RWPE1 (cell line): ENCODE measurements around the gene COPB1.
A peak's percentile ranks its signal among the peaks of the same experiment; 100 is the strongest.

Experiments
- CTCF ChIA-PET: fragments of 350-600 bp; sonication (Branson Sonifier 250); formaldehyde crosslinking; extraction: SDS; loops from one replicate; lab custom pipeline; 2021; lab: Yijun Ruan, JAX
- POLR2A ChIA-PET: fragments of 400-600 bp; formaldehyde crosslinking; extraction: SDS; loops from one replicate; lab custom pipeline; 2020; ENCODE audit warnings: antibody characterized with exemption; ENCODE audit not compliant: low non-redundant PET; lab: Yijun Ruan, JAX
- DNase-seq: peaks from one replicate; pipeline ENCODE4 v3.0.0; 2012; ENCODE audit warnings: low spot score
- H3K27ac ChIP-seq: fragments of 450-650 bp; 2 replicates; pipeline ENCODE4 v1.5.1; 2017
- TF ChIP-seq, protein P1 (sequence below): fragments of 450-650 bp; conservative IDR thresholded peaks from 2 replicates; pipeline ENCODE4 v1.5.1; 2017; ENCODE audit warnings: low read depth, mild to moderate bottlenecking

Gene COPB1

DNA sequence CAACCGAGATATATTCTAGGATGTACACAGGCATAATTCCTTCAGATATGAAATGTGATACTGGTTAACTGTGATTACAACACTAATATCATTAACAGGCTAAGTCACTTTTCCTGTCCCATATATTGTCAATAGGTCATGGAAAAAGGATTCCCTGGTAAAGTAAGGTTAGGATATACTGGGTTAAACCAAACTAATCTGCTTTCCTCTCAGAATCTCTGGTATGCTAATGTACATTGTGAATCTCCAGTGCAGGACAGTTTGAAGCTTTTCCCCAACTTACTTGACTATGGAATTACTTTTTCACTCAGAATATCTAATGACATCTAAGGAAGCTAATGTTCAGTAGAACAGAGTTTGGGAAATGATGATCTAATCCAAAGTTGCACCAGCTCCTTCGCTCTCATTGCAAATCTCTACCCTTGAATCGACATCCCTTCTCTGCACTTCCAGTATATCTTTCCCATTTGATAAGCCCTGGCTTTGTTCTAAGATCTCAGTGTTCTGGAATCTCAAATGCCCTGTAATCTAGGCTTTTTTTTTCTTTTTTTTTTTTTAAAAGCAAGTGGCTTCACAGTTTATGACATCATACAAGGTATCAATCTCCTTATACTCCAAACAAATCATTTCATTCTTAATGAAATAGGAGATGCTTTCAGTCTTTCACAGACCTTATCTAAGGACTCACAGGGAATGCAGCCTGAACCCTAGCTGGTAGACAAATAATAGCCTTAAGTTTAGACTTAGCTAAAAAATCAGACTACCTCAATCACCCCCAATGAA, 43.8 kb downstream of the COPB1 start:
- DNase-seq = no peak
- TF ChIP-seq, protein P1, sequence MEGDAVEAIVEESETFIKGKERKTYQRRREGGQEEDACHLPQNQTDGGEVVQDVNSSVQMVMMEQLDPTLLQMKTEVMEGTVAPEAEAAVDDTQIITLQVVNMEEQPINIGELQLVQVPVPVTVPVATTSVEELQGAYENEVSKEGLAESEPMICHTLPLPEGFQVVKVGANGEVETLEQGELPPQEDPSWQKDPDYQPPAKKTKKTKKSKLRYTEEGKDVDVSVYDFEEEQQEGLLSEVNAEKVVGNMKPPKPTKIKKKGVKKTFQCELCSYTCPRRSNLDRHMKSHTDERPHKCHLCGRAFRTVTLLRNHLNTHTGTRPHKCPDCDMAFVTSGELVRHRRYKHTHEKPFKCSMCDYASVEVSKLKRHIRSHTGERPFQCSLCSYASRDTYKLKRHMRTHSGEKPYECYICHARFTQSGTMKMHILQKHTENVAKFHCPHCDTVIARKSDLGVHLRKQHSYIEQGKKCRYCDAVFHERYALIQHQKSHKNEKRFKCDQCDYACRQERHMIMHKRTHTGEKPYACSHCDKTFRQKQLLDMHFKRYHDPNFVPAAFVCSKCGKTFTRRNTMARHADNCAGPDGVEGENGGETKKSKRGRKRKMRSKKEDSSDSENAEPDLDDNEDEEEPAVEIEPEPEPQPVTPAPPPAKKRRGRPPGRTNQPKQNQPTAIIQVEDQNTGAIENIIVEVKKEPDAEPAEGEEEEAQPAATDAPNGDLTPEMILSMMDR = no peak

DNA sequence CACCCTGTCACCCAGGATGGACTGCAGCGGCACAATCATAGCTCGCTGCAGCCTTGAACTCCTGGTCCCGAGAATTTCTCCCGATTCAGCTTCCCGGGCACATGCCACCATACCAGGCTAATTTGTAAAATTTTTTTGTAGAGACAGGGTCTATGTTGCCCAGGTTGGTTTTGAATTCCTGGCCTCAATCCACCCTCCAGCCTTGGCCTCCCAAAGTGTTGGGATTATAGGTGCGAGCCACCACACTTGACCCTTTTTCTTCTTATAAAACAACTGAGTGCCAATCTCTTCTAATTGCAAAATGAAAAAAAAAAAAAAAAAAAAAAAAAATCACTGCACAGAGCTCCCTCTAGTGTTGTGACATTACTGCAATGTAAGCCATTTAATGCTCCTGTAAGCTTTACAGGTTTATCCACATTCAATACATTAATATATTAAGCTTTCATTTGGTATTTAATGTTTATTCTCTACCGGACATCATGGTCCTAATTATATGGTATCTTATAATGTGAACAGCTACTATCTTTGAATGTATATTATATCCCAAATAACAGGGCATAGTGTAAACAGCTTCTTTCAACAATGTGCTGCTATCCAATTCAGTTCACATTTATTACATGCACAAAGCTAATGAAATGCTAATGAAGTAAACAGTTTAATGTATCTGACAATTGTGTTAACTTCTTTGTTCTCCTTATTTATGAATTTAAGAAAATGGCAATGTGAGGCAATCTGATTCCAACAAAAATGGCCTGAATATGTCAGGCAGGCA, 44.6 kb downstream of the COPB1 start:
- ChIA-PET POLR2A (interaction anchor here (0.9 kb wide), 1 partner anchor 154 kb away, joined by 4 read pairs; no protein-coding TSS in a partner anchor), CTCF (interaction anchor here (0.5 to 3.4 kb wide), 26 partner anchors 9 to 1296 kb away, joined by 3 to 26 read pairs (median 4); no protein-coding TSS in a partner anchor)
- TF ChIP-seq, protein P1 = peak; percentile 77
- H3K27ac ChIP-seq = no peak overlapping the region
- peak; percentile 37 for DNase-seq

More for the DNA sequence above, 43.8 kb downstream of the COPB1 start:
- no peak overlapping the region for H3K27ac ChIP-seq
- ChIA-PET CTCF (interaction anchor here (0.6 to 3.4 kb wide), 23 partner anchors 10 to 1180 kb away, joined by 3 to 26 read pairs (median 4); no protein-coding TSS in a partner anchor), POLR2A (interaction anchor here (0.9 kb wide), 1 partner anchor 155 kb away, joined by 4 read pairs; no protein-coding TSS in a partner anchor)

DNA sequence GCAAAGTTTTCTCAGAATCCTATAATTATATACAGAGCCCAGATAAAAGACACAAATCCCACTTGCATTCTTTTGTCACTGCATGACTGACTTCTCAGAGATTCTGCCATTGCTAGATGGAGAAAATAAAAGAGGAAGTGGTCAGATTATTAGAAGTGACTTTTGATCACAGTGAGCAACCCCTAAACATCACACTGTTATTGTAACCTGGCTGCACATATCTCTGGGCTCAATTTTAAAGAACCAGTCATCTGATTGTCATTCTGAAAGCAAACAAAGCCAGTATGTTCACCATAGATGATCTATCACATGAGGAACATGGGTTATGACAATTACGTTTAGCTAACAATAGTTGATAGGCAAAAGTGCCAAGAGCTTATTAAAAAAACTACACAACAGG, 47.8 kb downstream of the COPB1 start:
- POLR2A ChIA-PET = no interaction called here

GRCh38 chr11:14449302-14449714, 50.3 kb downstream of the COPB1 start:
- no peak for DNase-seq
- ChIA-PET POLR2A (no interaction called here), CTCF (no interaction called here)
- TF ChIP-seq, protein P1 = no peak
- H3K27ac ChIP-seq = no peak overlapping the region

More for the DNA sequence above, 47.8 kb downstream of the COPB1 start:
- no peak for DNase-seq
- CTCF ChIA-PET = interaction anchor here (0.6 kb wide), 1 partner anchor 25 kb away, joined by 6 read pairs; no protein-coding TSS in a partner anchor
- TF ChIP-seq, protein P1 = no peak
- H3K27ac ChIP-seq = no peak overlapping the region

GRCh38 chr11:14448240-14448639, 51.4 kb downstream of the COPB1 start:
- H3K27ac ChIP-seq = no peak overlapping the region
- ChIA-PET CTCF (no interaction called here), POLR2A (no interaction called here)
- DNase-seq = no peak
- TF ChIP-seq, protein P1 = no peak

GRCh38 chr11:14446701-14447169, 52.9 kb downstream of the COPB1 start:
- POLR2A ChIA-PET = no interaction called here
- H3K27ac ChIP-seq = no peak overlapping the region
- CTCF ChIA-PET = interaction anchor here (0.9 kb wide), 1 partner anchor 9 kb away, joined by 3 read pairs; no protein-coding TSS in a partner anchor
- TF ChIP-seq, protein P1 = no peak
- DNase-seq = peak; percentile 36
